Left renal cortex interstitium (tissue), 4 donors: Measurements from ENCODE around the gene DNAJC28. TPM values are rescaled to one million over a fixed set of nuclear protein-coding genes. Genes with fewer than 3 reads are reported as not detected.
"Not testable (repeated sequence)": the region's sequence is repeated elsewhere in the genome, so short reads cannot be mapped to it uniquely, and the experiment has no call there.

Experiments used
- DNase-seq, 4 donors: peaks; one replicate each; pipeline ENCODE4 v3.0.0-alpha.2; 2013; ENCODE audit warnings: low read depth in 4 of 4, low spot score in 2 of 4, missing footprints in 1 of 4
- polyA plus RNA-seq, 4 donors: library from polyadenylated mRNA; unstranded; fragments of 120-200 nt; gene quantifications; one replicate each; pipeline ENCODE4 v1.2.1, GENCODE V29; 2013; ENCODE audit not compliant: insufficient read length in 4 of 4

The DNAJC28 gene, protein sequence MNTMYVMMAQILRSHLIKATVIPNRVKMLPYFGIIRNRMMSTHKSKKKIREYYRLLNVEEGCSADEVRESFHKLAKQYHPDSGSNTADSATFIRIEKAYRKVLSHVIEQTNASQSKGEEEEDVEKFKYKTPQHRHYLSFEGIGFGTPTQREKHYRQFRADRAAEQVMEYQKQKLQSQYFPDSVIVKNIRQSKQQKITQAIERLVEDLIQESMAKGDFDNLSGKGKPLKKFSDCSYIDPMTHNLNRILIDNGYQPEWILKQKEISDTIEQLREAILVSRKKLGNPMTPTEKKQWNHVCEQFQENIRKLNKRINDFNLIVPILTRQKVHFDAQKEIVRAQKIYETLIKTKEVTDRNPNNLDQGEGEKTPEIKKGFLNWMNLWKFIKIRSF
- 1 to 10 TPM; 4.3 to 6.1 (median 5.6) TPM for polyA plus RNA-seq

DNA sequence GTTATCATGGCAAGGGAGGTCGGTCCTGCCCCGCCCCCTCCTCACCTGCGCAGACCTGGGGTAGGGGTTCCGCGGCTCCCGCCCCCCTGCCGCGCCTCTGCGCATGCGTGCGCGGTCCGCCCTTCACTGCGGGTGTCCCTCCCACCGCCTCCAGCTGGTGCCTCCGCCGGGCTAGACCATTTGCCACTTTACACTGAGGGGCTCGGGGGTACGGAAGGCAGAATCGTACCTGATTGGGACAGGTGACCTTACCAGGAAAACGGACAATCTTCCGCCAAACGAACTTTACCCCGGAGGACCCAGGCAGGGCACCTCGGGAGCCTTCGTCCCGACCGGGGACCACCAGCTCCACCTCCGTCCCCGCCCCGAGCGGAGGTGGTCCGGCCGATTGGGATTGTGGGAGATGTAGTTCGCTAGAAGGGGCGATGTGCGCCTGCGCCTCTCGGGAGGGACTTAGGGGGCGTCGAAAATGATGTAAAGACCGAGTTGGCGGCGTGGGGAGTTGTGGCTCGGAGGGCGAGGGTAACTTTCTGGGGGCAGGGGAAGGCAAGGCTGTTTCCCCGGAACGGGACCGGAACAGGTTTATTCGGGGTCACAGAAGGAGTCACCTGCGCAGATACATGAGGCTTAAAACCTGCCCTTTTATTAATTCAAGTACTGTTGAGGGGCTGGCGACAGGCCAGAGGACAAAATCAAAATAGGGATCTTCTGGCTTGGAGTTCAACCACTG, at the start of gene DNAJC28:
Gene DNAJC28, minus strand, starts transcription at position 344 of the 730 bp plus-strand sequence. CDS start 2,323 bp downstream, outside the sequence.
- DNase-seq, result peak; percentile 91 to 93 (median 93)

DNA sequence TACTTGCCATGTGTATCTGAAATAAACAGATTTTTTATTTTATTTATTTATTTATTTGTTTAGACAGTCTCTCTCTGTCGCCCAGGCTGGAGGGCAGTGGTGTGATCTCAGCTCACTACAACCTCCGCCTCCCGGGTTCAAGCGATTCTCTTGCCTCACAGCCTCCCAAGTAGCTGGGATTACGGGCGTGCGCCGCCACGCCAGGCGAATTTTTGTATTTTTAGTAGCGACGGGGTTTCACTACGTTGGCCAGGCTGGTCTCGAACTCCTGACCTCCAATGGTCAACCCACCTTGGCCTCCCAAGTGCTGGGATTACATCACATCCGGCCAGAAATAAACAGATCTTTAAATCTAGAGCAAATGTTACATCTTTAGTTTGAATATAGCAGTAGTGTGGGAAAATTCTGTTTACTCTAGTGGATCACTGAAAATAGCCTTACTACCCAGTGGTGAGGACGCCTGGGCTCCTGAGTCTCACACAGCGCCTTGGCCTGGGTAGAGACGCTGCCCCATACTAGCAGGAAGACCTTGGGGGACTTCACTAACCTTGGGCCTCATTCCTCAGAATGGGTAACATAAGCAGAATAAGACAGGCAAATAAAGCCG, 49.7 kb upstream of the DNAJC28 start:
- no peak for DNase-seq

DNA sequence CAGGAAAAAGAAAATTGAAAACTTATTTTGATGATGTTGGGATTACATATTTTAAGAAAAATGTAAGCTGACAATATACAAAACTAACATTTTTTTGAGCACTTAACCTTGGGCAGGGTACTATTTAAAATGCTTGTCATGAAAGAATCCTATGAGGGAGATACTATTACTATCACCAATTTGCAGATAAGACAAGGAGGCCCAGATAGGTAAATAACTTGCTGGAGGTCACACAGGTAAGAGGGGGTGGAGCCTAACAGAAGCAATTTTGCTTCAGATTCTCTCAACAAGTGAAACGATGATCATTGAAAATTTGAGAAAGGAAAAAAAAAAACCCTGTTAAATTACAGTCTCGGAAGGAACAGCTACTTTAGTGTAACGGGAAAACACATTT, 49.2 kb upstream of the DNAJC28 start:
- DNase-seq, result no peak

DNA sequence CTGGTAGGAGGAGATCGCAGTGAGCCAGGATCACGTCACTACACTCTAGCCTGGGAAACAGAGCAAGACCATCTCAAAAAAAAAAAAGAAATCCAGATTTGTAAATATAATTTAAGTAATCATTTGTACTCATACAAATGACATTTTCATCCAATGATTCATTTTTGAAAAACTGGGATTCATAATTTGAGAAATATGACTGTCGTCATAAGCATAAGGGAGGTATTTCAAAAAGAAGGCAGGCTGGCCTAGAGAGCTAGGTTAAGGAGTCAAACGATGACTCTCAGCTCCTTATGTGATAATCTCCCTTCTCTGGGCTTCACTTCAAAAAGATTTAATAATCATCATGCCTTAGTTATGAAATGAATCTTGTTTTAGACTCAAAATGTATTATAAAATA, 48.1 kb upstream of the DNAJC28 start:
- no peak for DNase-seq

DNA sequence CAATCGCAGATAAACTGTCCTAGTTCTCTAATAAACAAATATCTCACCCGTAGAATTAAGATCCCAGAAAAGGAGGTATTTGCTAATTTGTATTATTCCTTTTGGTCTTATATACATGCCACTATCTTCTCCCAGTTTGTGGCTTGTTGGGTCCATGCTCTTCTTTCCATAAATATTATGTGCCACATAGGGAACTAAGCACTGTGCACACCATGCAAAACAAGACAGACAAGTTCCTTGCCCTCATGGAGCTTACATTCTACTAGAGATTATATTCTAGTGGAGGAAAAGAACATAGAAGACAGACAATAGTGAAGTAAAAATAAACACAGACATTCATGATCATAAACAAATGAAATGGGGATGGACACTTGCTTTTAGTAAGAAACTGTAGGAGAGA, 45.7 kb upstream of the DNAJC28 start:
- no peak for DNase-seq

DNA sequence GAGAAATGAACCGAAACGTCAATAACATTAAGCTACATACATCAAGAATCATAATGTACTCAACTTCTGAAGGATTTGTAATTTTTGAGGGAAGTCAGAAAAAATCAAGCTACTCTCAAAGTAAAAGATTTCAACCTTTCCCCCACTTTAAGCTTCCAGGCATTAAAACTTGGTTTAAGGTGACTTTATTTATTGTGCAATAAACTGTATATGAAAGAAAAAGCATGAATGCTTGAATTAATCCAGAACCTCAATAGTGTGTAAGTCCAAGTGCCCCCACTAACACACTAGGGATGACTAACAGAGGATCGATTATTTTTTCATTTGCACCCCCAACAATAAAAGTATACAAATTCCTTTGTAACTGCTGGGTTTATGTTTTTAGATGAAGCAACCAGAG, 39.5 kb upstream of the DNAJC28 start:
- DNase-seq, result no peak

DNA sequence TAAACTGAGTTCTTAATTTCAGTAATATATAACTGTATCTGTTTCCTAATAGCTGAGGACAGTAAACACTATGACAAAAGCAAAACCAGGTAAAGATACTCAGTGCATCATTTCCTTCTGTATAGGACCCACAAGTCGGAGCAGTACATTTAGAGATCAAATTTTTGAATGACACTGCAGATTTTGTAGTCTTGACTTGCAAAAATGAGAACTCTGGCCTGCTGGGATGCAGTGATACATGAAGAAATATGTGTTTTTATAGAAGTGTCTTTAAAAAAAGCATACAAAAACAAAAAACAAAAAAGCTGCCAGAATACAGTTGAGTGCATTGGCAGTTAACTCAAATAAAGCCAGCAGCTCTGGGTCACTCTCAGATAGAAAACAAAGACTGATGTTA, 31.4 kb upstream of the DNAJC28 start:
- DNase-seq, result no peak

DNA sequence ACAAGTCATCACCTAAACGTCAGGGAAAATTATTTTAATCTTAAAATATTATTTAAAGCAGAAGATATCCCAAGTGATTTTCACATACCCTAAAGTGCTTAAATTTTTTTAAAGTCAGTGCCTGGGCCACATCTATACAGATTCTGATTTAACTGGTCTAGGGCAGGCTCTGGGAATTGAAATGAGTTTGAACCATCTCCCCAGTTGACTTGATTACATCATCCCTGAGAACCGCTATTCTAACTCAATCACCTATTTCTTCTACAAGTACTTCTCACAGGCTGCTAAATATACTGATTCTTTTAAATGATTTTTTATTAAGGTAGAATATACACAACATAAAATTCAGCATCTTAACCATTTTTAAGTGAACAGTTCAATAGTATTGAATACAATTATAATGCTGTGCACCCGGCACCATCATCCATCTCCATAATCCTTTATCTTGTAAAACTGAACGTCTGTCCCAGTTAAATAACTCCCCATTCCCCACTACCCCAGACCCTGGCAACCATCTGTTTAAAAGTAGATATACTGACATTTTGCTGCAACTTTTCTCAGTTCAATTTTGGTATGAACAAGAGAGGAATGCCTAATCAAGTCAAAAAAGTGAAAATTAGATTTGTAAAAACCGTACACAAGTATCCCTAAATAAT, 30.9 kb upstream of the DNAJC28 start:
- DNase-seq, result no peak

DNA sequence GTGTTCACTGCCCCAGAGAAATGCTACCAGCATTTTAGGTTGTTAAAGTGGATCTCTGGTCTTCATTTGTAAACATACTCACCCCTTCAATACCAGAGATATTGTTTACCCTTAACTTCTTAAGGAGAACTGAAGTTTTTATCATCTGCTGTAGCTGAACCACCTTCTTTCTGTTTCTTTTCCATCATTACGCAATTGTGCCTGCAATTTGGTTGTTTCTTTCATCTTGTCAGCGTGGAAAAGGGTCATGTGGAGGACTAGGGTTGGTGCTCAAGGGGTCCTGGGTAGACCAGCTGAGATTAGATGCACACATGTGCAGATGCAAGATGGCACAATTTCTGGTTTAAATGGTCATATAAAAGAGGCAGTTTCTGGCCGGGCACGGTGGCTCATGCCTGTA, 27.4 kb upstream of the DNAJC28 start:
- DNase-seq, result no peak

DNA sequence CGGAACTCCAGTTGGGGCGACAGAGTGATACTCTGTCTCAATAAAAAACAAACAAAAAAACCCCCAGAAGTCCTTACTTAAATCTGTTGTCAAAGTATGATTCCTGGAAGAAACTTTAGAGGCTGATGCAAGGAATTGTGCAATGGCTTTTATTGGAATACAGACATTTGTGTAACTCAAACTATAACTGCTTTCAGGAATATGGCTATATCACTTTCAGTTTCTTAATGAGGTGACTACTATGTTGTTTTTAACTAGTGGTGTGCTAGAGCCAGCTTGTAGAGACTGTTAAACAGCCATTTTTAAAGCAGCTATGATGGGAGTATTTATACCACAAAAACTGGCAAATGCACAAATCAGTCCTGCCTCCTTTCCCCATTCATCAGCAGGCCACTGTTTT, 22.7 kb upstream of the DNAJC28 start:
- no peak for DNase-seq

DNA sequence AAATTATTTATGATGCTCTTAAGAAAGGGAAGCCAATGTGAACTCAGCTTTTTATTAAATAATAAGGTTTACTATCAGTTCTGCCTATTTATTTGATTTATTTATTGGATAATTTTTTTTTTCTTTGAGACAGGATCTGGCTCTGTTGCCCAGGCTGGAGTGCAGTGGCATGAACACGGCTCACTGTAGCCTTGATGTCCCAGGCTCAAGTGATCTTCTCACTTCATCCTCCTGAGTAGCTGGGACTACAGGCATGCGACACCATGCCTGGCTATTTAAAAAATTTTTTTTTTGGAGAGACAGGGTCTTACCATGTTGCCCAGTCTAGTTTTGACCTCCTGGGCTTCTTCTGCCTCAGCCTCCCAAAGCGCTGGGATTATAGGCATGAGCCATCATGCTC, 21.0 kb upstream of the DNAJC28 start:
- no peak for DNase-seq

DNA sequence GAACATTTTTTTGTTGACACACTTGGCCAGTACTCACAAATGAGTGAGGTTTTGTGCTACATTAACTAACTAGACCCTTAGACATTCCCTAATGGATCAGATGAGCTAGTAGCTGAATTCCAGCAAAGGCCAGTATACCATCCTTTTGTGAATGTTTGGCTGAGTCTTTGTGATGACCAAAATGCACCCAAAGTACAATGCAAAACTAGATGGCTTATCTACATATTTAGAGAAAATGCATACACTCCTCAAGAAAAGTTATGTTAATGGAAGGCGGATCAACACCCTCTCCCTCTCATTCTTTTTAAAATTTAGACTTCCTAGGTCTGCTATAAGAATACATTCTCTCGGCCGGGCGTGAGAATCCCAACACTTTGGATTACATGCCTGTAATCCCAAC, 20.1 kb upstream of the DNAJC28 start:
- DNase-seq, result no peak

DNA sequence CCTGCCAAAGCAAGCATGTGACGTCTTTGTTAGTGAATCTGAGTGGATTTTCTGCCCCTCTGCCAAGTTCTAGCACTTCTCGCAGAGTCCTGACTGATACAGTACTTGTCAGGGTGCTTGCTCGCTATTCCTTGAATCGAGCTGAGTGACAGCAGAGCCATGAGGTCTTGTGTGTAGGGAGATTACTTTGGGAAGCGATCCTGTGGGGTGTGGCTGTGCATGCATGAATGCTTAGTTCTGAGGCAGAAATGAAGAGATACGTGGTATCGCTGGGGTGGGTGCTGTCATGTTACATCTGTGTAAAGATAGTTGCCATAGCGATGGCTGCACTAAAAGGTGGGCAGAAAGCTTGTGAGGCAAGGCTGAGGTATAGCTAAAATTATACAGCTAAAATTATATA, 19.3 kb upstream of the DNAJC28 start:
- no peak for DNase-seq

DNA sequence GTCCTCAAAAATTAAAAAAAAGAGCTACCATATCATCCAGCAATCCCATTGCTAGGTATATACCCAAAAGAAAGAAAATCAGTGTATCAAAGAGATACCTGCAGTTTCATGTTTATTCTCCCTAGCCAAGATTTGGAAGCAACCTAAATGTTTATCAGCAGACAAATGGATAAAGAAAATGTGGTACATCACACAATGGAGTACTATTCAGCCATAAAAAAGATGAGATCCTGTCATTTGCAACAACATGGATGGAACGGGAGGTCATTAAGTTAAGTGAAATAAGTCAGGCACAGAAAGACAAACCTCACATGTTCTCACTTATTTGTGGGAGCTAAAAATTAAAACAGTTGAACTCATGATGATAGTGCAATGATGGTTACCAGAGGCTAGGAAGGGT, 15.5 kb upstream of the DNAJC28 start:
- DNase-seq, result not testable (repeated sequence)

DNA sequence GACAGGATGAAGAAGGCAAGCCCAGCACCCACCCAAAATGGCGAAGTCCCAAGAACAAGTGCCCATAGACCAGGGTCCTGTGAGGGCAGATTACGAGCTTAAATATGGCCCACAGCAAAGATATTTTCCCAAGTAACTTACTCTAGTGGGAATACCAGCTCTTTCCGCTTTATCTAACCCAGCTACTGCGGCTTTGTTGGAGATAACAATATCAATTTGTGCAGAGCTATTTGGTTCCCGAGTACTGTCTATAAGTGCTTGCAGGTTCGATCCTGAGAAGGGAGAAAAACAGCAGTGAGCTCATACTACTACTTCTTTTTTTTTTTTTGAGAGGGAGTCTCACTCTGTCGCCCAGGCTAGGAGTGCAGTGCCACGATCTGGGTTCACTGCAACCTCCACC, 14.3 kb upstream of the DNAJC28 start:
- DNase-seq, result no peak

DNA sequence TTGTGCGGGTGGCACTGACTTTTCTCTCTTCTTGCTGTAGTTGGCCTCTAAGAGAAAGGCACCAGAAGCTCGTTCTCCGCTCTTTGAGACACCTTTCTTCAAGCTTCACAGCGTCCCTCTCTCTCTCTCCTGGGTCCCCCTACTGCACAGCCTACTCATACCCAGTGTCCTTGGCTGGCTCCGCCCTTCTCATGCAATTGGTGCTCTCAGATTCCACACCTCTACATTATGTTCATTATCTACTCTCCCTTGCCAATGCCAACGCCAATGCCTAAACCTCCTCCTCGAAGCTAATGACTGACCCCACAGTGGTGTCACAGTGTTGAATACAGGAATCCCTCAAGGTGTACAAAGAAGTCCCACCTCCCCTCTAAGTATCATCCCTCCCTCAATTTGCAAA, 4.8 kb upstream of the DNAJC28 start:
- DNase-seq, result no peak

DNA sequence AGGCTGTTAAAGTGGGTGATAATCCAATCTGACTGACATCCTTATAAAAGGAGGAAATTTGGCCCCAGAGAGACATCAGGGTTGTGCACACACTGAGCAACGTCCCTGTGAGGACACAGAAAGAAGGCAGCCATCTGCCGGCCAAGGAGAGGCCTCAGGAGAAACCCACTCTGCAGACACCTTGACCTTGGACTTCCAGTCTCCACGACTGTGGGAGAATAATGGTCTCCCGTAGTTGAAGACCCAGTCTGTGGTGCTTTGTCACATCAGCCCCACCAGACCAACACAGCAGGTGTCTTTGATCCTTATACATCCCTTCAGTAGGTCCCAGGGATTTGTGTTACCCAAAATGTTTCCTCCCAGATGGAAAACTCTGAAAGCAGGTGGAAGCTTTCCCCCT, 4.2 kb upstream of the DNAJC28 start:
- no peak for DNase-seq

DNA sequence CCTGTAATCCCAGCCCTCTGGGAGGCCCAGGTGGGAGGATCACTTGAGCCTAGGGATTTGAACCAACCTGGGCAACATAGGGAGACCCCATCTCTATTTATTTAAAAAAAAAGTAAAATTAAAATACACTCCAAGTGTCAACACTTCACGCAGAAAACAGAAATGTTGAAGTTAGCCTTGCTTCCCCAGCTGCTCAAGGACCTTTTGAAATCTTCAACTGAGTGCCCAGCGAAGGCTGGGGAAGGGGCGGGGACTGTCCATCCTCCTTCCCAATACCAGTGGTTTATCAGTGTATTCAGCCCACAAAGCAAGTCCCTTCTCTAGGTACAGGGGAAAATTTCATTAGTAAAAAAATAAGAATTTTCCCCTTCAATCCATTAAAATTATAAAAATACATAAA, 2.2 kb upstream of the DNAJC28 start:
- DNase-seq, result no peak

DNA sequence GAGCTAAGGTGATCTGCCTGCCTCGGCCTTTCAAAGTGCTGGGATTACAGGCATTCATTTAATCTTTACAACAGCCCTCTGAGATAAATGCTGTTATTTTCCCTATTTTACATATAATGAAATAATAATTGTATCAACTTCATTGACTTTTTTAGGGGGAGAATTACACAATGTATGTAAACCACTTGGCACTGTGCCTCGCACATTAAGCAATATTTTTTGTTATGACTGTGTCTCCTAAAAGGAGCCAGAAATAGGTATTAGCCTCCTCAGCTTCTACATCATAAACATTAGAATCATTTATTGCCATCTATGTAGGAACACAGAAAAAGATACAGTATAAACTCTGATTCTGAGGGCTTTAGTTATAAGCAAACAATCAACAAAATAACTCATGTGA, 1.1 kb upstream of the DNAJC28 start:
- no peak for DNase-seq

DNA sequence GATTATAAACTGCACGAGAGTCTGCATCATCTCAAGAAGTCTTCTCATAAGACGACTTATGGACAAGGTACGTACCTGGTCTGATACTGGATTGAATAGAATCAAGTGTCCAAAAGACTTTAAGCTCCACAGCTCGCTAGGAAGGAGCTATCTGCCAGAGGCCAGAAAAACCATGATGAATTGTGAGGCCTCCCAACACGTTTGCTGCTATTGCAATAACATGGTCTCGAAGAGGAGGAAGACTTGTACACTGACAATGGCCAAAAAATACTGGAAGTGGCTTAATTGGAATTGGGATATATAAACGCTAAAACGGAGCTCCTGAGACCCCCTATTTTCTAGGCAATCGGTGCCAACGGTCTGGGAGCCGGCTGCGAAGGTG, 534 bp downstream of the DNAJC28 start:
- peak in 1 of 4 donors; percentile 21 for DNase-seq

DNA sequence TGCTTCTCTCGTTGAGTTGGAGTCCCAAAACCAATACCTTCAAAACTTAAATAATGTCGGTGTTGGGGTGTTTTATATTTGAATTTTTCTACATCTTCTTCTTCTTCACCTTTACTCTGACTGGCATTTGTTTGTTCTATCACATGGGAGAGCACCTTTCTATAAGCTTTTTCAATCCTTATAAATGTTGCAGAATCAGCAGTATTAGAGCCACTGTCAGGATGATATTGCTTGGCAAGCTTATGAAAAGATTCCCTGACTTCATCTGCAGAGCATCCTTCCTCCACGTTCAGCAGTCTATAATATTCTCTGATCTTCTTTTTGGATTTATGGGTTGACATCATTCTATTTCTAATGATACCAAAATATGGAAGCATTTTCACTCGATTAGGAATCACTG, 2.6 kb downstream of the DNAJC28 start:
- no peak for DNase-seq
